Right atrium auricular region (tissue), 2 donors: Measurements from ENCODE around the gene CCNY. TPM values are rescaled to one million over a fixed set of nuclear protein-coding genes. Genes with fewer than 3 reads are reported as not detected.

Source experiments
- DNase-seq: peaks from one replicate; pipeline ENCODE4 v3.0.0-alpha.2; 2019; ENCODE audit warnings: low spot score
- H3K27ac ChIP-seq, 2 donors: fragments of 200-600 bp; sonication (generic); 1 replicate in 1 of 2; 2 replicates in 1 of 2; pipeline ENCODE4 v1.5.1; 2016 to 2019
- H3K27me3 ChIP-seq, 2 donors: fragments of 200-600 bp; sonication (generic); one replicate each; pipeline versions ENCODE4 v1.5.1 to v1.6.0; 2017 to 2019
- H3K36me3 ChIP-seq: fragments of 200-600 bp; sonication (generic); one replicate; pipeline ENCODE4 v1.5.1; 2016
- H3K4me1 ChIP-seq, 2 donors: fragments of 200-600 bp; sonication (generic); one replicate each; pipeline versions ENCODE4 v1.5.1 to v1.6.0; 2017 to 2019
- H3K4me3 ChIP-seq, 2 donors: fragments of 200-600 bp; sonication (generic); 1 replicate in 1 of 2; 2 replicates in 1 of 2; pipeline ENCODE4 v1.5.1; 2017 to 2019; ENCODE audit warnings: mild to moderate bottlenecking in 1 of 2, moderate library complexity in 1 of 2
- H3K9me3 ChIP-seq, 2 donors: fragments of 200-600 bp; sonication (generic); one replicate each; pipeline ENCODE4 v1.5.1; 2019
- total RNA-seq, 2 donors: library from RNA; depleted of rRNA; stranded (reverse); fragments of >200 nt; gene quantifications; one replicate each; pipeline ENCODE4 v1.1.0, GENCODE V29; 2016
- TF ChIP-seq, protein P1 (sequence below), 2 donors: fragments of 200-600 bp; sonication (generic); IDR thresholded peaks; one replicate each; pipeline ENCODE4 v1.5.1; 2019; ENCODE audit warnings: antibody characterized with exemption in 2 of 2

CCNY gene
- total RNA-seq, 2 donors from 2014 or later = 35.6 to 58.1 TPM

DNA sequence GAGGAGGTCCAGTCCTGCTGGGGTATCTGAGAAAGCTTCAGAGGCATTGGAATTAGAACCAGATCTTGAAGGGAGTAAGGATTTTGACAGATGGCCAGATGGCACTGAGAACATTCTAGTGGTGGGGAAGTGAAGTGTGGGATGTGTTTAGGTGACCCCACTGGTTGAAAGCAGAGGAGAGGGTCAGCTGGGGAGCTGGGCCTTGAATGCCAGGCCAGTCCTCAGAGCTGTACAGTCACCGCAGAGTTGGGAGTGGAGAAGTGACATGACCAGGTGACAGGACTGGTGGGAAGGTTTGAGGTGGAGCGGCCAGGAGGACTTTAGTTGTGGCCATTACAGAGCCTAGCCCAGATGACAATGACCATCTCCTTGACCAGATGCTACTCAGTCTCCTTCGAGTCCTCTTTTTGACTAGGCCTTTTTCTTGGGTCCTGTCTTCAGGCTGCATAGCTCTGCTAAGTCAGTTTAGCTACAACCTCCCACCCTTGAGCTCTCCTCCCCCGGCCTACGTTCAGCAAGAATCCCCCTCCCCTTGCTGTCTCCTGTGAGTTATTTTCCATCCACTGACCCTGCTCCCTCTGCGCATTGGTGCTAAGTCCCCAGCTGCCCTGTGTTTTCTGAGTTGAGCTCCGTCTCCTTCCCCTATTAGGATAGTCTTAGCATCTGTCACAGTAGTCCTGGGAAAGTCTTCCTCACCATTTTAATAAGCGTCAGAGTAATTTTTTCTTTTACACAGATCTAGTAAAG, 56.3 kb downstream of the CCNY start:
- Histone ChIP-seq H3K9me3 (peaks cover 0 to 9% of the 10 kb centered on the region in 2 donors), H3K4me1 (peaks cover 0 to 77% of the 10 kb centered on the region in 2 donors), H3K27me3 (no peaks in the 10 kb centered on the region), H3K4me3 (no peak overlapping the region), H3K27ac (no peak overlapping the region), H3K36me3 (no peaks in the 10 kb centered on the region)
- DNase-seq = no peak
- TF ChIP-seq, protein P1, sequence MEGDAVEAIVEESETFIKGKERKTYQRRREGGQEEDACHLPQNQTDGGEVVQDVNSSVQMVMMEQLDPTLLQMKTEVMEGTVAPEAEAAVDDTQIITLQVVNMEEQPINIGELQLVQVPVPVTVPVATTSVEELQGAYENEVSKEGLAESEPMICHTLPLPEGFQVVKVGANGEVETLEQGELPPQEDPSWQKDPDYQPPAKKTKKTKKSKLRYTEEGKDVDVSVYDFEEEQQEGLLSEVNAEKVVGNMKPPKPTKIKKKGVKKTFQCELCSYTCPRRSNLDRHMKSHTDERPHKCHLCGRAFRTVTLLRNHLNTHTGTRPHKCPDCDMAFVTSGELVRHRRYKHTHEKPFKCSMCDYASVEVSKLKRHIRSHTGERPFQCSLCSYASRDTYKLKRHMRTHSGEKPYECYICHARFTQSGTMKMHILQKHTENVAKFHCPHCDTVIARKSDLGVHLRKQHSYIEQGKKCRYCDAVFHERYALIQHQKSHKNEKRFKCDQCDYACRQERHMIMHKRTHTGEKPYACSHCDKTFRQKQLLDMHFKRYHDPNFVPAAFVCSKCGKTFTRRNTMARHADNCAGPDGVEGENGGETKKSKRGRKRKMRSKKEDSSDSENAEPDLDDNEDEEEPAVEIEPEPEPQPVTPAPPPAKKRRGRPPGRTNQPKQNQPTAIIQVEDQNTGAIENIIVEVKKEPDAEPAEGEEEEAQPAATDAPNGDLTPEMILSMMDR (IDR thresholded peaks at IDR 0.05) = no peak

DNA sequence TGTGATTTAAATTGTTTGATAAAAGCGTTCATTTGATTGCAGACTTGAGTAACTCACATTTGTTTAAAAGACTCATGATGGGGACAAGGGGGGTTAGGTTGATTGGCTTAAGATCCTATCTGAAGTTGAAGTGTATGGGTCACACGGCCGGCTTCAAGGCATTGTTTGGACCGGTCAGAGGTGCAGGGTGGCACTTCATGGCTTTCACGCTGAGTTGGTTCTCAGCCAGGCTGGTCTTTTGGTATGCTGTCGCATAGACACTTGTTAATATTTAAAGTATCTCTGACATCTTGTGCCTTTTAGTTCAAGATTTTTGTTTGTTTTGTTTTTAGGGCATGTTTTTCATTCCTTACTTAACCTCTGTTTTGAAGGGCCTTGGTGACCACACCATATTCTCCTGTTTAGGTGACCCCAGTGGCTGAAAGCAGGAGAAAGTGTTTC, 58.1 kb downstream of the CCNY start:
- Histone ChIP-seq H3K36me3 (no peaks in the 10 kb centered on the region), H3K27me3 (no peaks in the 10 kb centered on the region), H3K4me3 (no peak overlapping the region), H3K9me3 (peaks cover 0 to 5% of the 10 kb centered on the region in 2 donors), H3K27ac (no peak overlapping the region), H3K4me1 (peaks cover 0 to 88% of the 10 kb centered on the region in 2 donors)
- no peak for DNase-seq
- TF ChIP-seq, protein P1 (IDR thresholded peaks at IDR 0.05) = no peak

DNA sequence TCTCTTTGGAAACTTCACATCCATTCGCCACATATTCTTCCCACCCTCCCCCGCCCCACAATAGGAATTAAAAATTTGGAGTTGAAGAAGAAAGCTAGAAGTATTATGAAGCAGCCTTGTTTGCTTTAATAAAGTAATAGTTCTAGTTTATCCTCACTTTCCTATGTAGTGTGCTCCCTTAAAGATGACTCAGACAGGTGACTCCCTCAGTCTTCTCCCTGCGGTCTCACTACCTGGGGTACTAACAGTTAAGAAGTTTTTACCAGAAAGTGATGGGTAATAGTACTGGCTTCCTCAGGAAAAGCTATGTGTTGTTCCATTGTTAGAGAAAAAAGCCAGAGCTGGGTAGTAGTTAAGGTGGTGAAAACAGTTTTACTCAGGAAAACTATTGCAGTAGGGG, 58.6 kb downstream of the CCNY start:
- no peak overlapping the region for H3K27ac ChIP-seq
- peaks cover 0 to 5% of the 10 kb centered on the region in 2 donors for H3K9me3 ChIP-seq
- peaks cover 0 to 88% of the 10 kb centered on the region in 2 donors for H3K4me1 ChIP-seq
- TF ChIP-seq, protein P1 (IDR thresholded peaks at IDR 0.05) = no peak
- no peaks in the 10 kb centered on the region for H3K27me3 ChIP-seq
- no peaks in the 10 kb centered on the region for H3K36me3 ChIP-seq
- no peak for DNase-seq
- H3K4me3 ChIP-seq = no peak overlapping the region

DNA sequence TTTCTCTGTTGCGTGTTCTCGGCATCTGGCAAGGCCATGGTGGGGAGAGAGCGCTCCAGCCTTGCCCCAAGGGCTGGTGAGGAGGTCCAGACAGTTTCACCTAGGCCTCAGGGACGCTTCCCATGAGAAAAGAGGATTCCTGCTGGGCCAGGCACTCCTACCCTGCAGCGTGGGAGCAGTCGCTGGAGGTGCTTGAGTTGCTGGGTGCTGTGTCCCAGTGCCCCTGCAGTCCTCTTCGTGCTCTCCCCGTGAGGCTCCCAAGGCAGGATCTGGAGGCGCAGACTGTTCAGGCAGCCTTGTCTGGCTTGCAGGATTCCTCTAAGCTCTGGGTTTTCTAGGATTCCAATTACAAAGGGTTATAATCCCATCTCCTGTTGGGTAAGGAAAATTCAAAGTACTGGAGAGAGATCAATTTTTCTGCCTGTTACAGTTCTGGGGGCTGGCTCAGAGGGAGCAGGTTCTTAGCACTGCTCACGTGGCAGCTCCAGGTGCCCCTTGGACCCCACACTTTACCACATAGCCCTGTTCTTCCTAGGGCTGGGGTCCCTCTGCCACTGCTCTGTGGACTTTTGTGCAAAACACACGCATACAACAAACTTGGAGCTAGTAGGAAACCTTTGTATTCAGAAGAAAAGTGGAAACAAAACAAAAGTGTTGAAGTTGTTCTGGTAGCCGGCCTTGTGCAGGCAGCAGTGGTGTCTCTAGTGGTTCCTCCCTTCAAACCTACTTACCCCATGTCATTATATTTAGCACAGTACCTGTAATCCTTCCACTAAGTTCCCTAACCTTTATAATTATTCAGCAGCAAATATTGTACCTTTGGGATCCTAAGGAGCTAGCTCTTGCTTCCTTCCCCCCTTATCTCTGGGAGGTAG, 60.5 kb downstream of the CCNY start:
- TF ChIP-seq, protein P1 (IDR thresholded peaks at IDR 0.05) = no peak
- H3K4me1 ChIP-seq = peaks cover 0 to 94% of the 10 kb centered on the region in 2 donors

DNA sequence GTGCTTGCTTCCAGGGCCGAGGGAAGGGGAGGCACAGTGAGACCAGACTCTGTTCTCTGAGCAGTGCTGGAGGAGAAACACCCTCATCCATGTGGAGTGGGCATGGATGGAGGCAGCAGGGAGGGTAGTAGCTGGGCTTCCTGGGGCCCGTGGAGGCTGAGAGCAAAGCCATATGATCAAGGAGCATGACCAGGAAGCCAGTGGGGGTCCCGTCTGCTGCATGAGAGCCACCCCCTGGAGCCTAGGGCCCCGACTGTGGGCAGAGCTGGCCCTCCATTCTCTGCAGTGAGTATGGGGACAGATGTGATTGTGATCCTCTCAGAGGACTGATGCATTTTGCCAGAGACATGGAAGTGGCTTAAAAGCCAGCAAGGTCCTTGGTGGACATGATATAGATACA, 61.6 kb downstream of the CCNY start:
- Histone ChIP-seq H3K9me3 (no peaks in the 10 kb centered on the region), H3K4me1 (peaks cover 0 to 88% of the 10 kb centered on the region in 2 donors), H3K27me3 (no peaks in the 10 kb centered on the region), H3K27ac (no peak overlapping the region), H3K36me3 (no peaks in the 10 kb centered on the region), H3K4me3 (no peak overlapping the region)
- no peak for DNase-seq
- TF ChIP-seq, protein P1 (IDR thresholded peaks at IDR 0.05) = no peak

More for the DNA sequence above, 60.5 kb downstream of the CCNY start:
- DNase-seq = no peak
- Histone ChIP-seq H3K27me3 (no peaks in the 10 kb centered on the region), H3K4me3 (no peak overlapping the region), H3K36me3 (no peaks in the 10 kb centered on the region), H3K9me3 (no peaks in the 10 kb centered on the region), H3K27ac (no peak overlapping the region)
